D721Med (cell line): ENCODE data around the gene BAZ2B.
"Not testable (repeated sequence)": the region's sequence is repeated elsewhere in the genome, so short reads cannot be mapped to it uniquely, and the experiment has no call there.

ENCODE experiments used
- DNase-seq: peaks from one replicate; pipeline ENCODE4 v3.0.0; 2011; ENCODE audit warnings: low spot score; ENCODE audit not compliant: insufficient read length
- FAIRE-seq: peaks from 2 replicates; lab custom pipeline; 2011; peaks lifted over from hg19 to GRCh38; lab: Jason Lieb, UNC
- CTCF ChIP-seq: IDR thresholded peaks from 2 replicates; pipeline ENCODE4 v1.5.1; 2012; ENCODE audit warnings: mild to moderate bottlenecking, control low read depth; ENCODE audit not compliant: insufficient read depth; ENCODE audit errors: missing control alignments

BAZ2B gene

GRCh38 chr2:159410276-159410675 lies 206.1 kb downstream of the BAZ2B start:
- DNase-seq (no peak), FAIRE-seq (no peak)

GRCh38 chr2:159409116-159409800 lies 207.1 kb downstream of the BAZ2B start:
- DNase-seq (no peak), FAIRE-seq (no peak)
- TF ChIP-seq CTCF, result no peak

More at GRCh38 chr2:159410276-159410675, 206.1 kb downstream of the BAZ2B start:
- TF ChIP-seq CTCF, result no peak

- TF ChIP-seq CTCF, result no peak
- FAIRE-seq (no peak), DNase-seq (no peak)
Measured at GRCh38 chr2:159402790-159403189, 213.6 kb downstream of the BAZ2B start.

- not testable (repeated sequence) for FAIRE-seq, DNase-seq
Measured at GRCh38 chr2:159402160-159402559, 214.2 kb downstream of the BAZ2B start.

GRCh38 chr2:159399716-159400415 lies 216.5 kb downstream of the BAZ2B start:
- TF ChIP-seq CTCF, result no peak
- DNase-seq (no peak), FAIRE-seq (no peak)

- FAIRE-seq (no peak), DNase-seq (no peak)
- TF ChIP-seq CTCF, result no peak
Measured at GRCh38 chr2:159396799-159397198, 219.5 kb downstream of the BAZ2B start.

- FAIRE-seq, result no peak
- no peak for TF ChIP-seq CTCF
Measured at GRCh38 chr2:159382447-159383028, 233.8 kb downstream of the BAZ2B start.

More at GRCh38 chr2:159382447-159383028, 233.8 kb downstream of the BAZ2B start:
- no peak for DNase-seq
